ENCODE measurements around the gene CDYL. TPM values are rescaled to one million over a fixed set of nuclear protein-coding genes. Genes with fewer than 3 reads are reported as not detected.

The CDYL gene
- total and polyA plus RNA-seq, 4 donors, result 3.3 to 25.4 (median 11.0) TPM

DNA sequence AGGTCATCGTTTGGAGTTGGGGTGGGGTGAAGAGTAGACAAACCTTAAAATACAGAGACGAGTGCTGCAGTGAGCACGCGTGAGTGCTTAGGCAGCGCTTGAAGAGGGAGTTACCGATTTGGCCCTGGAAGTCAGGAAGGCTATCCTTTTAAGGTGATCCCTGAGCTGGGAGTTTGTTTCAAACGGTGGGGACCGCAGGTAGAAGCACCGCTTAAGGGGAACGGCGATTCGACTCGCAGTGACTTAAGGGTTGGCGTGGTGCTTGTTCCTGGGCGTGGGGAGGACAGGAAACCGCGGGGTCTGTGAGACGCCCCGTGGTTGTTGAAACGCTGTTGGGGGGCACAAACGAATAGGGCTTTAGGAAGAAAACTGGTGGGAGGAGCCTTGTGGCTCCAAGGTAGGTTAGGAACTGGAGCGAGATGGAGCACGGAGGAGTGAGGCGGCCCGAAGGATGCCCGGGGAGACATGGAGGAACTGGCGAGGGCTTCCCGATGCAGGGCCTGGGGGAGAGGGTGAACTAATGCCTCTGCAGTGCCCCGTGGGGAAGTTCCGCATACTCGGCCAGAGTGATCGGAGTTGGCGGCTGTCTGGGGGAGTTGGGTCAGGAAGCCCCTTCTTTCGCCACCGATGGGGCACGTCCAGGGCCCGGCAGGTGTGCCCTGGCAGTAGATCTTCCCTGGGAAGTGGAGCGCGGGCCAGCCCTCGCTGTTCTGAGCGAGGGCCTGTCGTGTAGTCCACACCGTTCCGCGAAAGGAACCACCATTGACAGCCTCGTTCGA, 1.3 kb upstream of the CDYL start (continued):
- TF ChIP-seq HNF4A (conservative IDR thresholded peaks at IDR 0.05), result no peak
- TF ChIP-seq JUND (IDR thresholded peaks at IDR 0.05), result no peak
- no peak for TF ChIP-seq GABPA (IDR thresholded peaks at IDR 0.05 in 1 of 2, conservative IDR thresholded peaks at IDR 0.05 in 1 of 2)
- TF ChIP-seq YY1 (IDR thresholded peaks at IDR 0.05), result no peak
- TF ChIP-seq, protein P1, sequence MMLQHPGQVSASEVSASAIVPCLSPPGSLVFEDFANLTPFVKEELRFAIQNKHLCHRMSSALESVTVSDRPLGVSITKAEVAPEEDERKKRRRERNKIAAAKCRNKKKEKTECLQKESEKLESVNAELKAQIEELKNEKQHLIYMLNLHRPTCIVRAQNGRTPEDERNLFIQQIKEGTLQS (IDR thresholded peaks at IDR 0.05), result no peak
- TF ChIP-seq, protein P2, sequence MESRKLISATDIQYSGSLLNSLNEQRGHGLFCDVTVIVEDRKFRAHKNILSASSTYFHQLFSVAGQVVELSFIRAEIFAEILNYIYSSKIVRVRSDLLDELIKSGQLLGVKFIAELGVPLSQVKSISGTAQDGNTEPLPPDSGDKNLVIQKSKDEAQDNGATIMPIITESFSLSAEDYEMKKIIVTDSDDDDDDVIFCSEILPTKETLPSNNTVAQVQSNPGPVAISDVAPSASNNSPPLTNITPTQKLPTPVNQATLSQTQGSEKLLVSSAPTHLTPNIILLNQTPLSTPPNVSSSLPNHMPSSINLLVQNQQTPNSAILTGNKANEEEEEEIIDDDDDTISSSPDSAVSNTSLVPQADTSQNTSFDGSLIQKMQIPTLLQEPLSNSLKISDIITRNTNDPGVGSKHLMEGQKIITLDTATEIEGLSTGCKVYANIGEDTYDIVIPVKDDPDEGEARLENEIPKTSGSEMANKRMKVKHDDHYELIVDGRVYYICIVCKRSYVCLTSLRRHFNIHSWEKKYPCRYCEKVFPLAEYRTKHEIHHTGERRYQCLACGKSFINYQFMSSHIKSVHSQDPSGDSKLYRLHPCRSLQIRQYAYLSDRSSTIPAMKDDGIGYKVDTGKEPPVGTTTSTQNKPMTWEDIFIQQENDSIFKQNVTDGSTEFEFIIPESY (IDR thresholded peaks at IDR 0.05), result no peak

DNA sequence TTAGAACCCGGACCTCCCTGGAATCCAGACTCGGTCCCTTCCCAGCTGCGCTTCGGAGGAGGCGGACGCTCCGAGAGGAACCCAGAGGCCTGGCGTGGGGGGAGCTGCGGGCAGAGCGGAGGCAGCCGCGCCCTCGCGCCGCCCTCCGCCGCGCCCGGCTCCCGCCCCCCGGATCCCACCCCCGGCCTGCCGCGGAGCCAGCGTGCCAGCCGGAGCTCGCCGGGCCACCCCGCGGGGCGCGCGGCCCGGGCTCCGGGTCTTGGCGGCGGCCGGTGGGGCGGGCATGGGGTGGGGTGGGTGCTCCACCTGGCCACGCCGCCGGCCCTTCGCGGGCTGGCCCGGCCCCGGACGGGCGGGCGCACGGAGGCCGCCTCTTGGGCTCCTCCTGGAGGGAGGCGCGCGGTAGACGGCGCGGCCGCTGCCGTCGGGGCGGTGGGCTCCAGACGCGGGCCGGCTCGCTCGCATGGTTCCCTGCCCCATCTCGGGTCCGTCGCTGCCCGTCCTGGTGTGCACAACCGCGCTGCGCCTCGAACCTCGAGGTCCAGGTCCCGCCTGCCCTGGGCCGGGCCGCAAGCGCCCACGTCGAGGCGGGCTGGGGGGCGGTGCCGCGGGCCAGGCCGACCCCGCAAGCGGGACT, 592 bp upstream of the CDYL start:
- TF ChIP-seq, protein P3, sequence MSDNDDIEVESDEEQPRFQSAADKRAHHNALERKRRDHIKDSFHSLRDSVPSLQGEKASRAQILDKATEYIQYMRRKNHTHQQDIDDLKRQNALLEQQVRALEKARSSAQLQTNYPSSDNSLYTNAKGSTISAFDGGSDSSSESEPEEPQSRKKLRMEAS (IDR thresholded peaks at IDR 0.05), result no peak
- TF ChIP-seq JUND (IDR thresholded peaks at IDR 0.05) (no peak), RAD21 (IDR thresholded peaks at IDR 0.05) (no peak), EGR1 (IDR thresholded peaks at IDR 0.05; ENCODE audit: low read depth in 2 of 2) (no peak), HNF4A (conservative IDR thresholded peaks at IDR 0.05) (no peak), GABPA (IDR thresholded peaks at IDR 0.05 in 1 of 2, conservative IDR thresholded peaks at IDR 0.05 in 1 of 2) (no peak), NR2F2 (IDR thresholded peaks at IDR 0.05) (no peak), HNF4G (IDR thresholded peaks at IDR 0.05) (no peak), SP1 (IDR thresholded peaks at IDR 0.05) (no peak)
- TF ChIP-seq, protein P2 (IDR thresholded peaks at IDR 0.05), result no peak
- TF ChIP-seq, protein P4, sequence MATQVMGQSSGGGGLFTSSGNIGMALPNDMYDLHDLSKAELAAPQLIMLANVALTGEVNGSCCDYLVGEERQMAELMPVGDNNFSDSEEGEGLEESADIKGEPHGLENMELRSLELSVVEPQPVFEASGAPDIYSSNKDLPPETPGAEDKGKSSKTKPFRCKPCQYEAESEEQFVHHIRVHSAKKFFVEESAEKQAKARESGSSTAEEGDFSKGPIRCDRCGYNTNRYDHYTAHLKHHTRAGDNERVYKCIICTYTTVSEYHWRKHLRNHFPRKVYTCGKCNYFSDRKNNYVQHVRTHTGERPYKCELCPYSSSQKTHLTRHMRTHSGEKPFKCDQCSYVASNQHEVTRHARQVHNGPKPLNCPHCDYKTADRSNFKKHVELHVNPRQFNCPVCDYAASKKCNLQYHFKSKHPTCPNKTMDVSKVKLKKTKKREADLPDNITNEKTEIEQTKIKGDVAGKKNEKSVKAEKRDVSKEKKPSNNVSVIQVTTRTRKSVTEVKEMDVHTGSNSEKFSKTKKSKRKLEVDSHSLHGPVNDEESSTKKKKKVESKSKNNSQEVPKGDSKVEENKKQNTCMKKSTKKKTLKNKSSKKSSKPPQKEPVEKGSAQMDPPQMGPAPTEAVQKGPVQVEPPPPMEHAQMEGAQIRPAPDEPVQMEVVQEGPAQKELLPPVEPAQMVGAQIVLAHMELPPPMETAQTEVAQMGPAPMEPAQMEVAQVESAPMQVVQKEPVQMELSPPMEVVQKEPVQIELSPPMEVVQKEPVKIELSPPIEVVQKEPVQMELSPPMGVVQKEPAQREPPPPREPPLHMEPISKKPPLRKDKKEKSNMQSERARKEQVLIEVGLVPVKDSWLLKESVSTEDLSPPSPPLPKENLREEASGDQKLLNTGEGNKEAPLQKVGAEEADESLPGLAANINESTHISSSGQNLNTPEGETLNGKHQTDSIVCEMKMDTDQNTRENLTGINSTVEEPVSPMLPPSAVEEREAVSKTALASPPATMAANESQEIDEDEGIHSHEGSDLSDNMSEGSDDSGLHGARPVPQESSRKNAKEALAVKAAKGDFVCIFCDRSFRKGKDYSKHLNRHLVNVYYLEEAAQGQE (IDR thresholded peaks at IDR 0.05), result no peak
- peak; percentile 80 for DNase-seq (ENCODE audit: low spot score)
- WGBS, result under 1% methylated on average over 88 of the region's 88 CpGs
- Histone ChIP-seq H3K36me3 (ENCODE audit: control insufficient read depth in 4 of 4, insufficient read depth in 3 of 4, low read depth in 1 of 4, low read length in 3 of 4) (no peaks in the 10 kb centered on the region), H3K4me3 (ENCODE audit: low read depth in 1 of 3, low read length in 3 of 3) (peak overlapping the region; percentile 47 to 99 (median 72)), H3K27ac (ENCODE audit: low read depth in 1 of 2, low read length in 2 of 2) (peak overlapping the region; percentile 60 to 65), H3K9ac (ENCODE audit: low read depth in 1 of 2, low read length in 2 of 2) (no peak overlapping the region), H3K27me3 (ENCODE audit: control insufficient read depth in 4 of 4, insufficient read depth in 4 of 4, low read length in 3 of 4) (no peaks in the 10 kb centered on the region), H3K4me1 (ENCODE audit: control insufficient read depth in 4 of 4, insufficient read depth in 4 of 4, low read length in 3 of 4) (peaks cover 0 to 21% (median 9%) of the 10 kb centered on the region in 4 donors), H3K9me3 (ENCODE audit: control insufficient read depth in 4 of 4, low read length in 3 of 4) (no peaks in the 10 kb centered on the region)

Data from liver (tissue), 9 donors.